MV-4-11 (cell line): Measurements from ENCODE around the gene MRPL28.
"Not testable (repeated sequence)": the region's sequence is repeated elsewhere in the genome, so short reads cannot be mapped to it uniquely, and the experiment has no call there.

Source experiments
- DNase-seq: peaks from one replicate; lab custom pipeline; 2025; lab: John Stamatoyannopoulos, UW

The MRPL28 gene

DNA sequence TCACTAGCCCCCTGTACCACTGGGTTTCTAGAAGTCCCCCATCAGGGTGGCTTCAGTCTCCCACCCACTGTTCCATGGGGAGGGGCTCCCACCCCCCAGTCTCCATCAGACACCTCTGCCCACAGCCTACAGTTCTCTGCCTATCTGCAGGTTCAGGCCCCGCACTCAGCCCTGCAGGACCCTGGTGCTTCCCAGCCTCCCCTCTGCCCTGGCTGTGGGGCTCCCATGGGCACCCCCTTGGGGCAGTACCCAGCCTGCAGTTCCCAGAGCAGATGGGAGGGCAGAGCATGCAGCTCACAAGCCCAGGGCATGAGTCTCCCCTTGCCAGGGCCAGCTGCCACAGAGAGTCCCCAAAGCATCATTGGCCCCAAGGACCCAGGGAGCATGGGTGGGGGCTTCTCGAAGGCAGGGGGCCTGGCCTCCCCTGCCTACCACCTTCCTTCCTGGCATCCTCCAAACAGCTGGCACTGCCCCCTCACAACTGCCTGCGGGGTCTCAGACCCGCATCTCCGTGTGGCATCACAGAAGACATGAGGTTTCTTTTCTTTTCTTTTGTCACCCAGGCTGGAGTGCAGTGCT, 2.8 kb upstream of the MRPL28 start:
- DNase-seq, result no peak

DNA sequence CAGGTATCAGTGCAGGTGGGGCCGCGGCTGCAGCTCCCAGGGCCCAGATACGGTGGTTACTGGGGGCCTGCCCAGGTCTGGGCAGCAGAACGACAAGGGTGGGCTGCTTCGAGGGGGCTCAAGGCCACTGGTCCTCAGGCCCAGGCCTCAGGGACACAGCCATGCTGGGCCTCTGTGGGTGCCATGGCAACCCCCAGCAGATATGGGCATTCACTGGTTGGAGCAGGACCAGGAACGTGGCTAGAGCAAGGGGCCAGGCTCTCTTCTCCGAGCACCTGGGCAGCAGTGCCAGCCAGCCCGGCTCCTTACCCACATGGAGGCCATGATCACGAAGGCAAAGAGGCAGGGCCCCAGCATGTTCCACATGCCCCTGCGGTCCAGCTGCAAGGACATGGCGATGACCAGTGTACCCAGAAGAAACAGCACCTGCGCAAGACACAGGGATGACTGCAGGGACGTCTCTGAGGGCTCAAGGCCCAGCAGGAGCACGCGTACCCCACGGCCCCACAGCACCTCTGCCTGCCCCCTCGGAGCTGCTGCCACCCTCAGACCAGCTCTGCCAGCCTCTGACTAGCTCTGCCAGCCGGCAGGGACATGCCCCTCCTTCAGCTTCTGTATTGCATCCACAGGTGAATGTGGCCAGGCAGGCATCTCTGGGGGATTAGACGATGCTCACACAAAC, 2.1 kb upstream of the MRPL28 start:
- DNase-seq, result no peak

DNA sequence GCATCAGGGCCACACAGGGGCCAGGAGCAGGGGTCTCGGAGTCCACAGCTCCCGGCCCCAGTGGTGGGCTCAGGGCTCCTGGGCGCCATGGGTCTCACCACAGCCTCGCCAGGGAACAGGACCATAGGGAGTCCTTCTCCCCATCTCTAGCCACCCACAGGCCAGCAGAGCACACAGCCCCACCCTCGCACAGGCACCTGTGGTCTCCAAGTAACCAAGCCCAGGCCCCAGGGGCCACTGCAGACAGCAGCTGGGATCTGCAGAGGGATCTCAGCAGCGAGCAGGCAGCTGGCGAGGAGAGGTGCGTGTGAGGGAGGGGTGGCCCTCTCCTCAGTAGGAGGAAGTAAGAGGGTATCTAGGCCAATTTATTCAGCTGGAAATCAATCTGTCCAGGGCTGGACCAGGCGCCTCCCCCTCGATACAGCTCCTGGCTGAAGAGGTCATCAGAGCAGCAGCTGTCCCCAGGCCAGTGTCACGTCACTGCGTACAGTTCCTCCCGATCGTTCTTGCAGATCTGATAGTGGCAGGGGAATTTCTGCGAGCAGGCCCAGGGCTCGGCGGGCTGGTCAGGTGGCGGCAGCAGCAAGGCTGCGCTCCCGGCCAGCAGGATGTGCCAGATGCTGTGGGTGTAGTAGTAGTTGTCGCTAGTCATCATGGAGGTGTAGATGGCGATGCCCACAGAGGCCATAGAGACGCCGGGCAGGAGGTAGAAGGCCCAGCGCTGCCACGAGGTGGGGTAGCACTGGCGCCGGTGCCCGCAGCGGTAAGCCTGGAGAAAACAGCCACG, 1.4 kb upstream of the MRPL28 start:
- DNase-seq, result no peak

DNA sequence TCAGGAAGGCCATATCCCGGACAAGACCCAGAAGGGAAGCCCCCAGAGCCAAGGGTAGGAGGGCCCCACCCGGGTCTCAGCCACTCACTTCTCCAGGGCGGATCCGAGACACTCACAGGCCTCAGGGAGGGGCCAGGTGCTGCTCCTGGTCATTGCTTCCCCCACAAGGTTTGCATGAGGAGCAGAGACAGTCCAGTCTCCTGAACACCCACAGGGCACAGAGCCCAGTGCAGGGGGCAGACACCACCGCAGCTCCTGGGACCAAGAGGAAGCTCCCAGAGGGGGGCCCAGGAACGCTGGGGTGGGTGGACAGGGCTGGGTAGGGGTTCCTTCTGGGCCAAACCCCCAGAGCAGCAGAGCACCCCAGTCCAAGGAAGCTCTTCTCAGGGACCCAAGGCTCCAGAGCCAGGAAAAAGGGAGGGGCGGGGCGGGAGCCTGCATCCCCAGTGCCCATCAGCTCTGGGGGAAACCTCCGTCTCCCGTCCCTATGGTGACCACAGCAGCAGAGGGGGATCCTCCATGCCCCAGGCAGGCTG, 709 bp upstream of the MRPL28 start:
- DNase-seq, result no peak

DNA sequence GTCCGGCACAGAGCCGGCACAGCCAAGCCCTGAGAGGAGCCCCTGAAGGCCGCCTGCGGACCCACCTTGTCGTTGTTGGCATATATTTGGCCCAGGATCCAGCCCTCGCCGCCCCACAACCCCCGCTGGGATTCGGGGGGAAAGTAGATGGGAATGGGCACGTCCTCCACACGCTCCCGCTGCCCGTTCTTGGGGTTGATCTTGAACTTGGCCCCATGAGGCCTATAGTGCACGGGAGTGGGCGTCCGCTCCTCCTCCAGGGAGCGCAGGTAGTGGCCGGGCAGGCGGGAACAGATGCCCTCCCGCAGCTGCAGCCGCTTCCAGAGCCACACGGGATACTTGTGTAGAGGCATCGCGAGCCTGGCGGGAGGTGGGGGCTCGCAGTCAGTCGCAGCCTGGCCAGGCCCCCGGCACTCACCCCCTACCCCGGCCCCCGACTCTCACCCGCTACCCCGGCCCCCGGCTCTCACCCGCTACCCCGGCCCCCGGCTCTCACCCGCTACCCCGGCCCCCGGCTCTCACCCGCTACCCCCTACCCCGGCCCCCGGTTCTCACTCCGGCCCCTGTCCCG, 387 bp downstream of the MRPL28 start:
- DNase-seq, result no peak

DNA sequence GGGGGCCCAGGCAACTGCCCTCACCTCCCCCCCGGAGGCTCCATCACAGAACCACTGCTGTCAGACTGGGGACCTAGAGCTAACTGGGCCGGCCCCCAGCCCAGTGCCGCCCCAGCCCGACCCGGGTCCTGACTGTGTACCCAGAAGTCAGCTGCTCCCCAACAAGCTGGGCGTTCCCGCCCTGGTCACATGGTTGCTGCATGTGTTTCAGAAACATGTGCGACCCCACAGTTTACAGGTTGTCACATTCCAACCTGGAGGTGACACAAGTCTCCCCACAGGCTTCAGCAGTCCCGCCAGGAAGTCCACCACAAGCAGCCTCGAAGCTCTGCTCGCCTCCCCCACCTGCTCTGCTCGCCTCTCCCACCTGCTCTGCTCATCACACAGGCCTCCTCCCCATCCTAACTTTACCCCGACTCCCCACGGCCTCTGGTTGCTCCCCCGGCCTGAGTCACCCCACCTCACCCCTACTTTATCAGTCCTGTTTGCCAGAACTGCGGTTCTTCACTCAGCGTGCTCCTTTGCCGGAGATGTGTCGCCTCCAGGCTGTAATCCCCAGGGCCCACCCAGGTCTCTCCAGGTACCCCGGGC, 968 bp downstream of the MRPL28 start:
- no peak for DNase-seq

DNA sequence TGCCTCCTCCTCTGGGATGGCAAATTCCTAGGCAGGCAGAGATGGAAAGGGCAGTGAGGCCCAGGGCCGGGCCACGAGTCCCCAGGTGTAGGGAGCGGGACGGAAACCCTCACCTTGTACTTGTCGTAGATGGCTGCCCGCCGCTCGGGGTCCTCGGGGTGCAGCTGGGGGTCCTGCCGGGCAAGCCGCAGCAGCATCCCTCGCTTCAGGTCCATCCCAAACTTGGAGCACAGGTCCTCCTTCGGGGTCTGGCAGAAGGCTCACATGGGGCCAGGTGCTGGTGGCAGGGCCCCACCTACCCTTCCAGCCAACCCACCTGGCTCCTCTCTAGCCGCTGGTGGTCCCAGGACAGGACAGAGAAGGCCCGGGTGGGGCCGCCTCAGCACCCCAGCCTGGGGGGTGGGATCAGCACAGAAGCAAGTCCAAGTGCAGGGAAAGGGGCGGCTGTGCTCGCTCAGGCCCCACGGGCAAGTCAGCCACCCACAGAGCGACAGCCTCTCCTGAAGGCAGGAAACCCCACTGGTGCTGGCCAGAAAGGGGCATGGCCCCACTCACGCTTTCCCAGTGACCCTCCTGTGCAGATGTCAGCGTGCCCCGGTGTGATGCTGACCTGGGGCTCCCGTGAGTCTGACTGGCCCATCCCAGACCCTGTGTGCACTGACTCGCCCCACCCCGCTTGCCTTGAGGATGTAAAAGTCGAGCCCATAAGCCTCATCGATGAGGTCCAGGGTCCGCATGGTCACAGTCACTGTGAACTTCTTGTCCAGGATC, 1.8 kb downstream of the MRPL28 start:
- DNase-seq, result no peak

DNA sequence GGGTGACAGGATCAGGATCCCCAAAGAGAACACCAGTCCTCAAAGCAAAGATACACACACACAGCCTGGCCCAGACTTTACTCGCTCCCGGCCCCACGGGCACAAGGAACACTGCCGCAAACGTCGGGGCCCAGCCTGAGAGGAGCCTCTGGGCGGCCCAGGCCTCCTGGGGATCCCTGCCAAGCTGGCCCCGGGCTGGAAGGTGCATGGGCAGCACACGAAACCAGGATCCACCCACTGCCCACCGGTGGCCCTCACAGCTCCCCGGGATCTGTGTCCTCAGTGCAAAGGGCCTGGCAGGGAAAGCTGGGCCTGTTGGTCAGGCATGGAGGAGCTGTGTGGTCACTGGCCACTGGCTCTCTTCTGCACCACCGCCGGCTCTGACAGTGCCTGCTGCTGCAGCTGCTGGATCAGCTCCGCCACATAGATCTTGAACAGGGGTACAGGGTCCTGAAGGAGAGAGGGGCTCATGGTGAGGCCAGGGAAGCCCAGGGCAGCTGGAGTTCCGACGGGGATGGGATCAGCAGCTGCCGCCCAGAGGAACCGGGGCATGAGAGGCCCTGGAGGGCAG, 2.9 kb downstream of the MRPL28 start:
- DNase-seq, result no peak

DNA sequence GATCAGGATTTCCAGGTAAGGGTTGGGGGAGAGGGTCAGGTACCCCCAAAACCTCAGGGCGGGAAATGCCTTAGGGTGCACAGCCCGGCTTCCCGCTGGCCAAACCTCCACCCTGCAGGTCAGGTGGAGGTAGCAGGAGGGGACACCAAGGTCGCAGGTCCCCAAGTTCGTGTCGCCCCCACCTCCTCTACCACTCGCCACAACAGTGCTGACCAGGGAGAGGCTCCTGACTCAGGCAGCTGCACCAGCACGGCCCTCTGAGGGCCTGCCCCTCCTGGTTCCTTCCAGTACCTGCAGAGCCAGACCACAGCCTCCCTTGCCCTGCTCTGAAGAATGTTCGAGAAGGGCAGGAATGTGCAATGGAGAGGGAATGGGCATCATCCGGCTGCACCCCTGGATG, 3.9 kb downstream of the MRPL28 start:
- no peak for DNase-seq

DNA sequence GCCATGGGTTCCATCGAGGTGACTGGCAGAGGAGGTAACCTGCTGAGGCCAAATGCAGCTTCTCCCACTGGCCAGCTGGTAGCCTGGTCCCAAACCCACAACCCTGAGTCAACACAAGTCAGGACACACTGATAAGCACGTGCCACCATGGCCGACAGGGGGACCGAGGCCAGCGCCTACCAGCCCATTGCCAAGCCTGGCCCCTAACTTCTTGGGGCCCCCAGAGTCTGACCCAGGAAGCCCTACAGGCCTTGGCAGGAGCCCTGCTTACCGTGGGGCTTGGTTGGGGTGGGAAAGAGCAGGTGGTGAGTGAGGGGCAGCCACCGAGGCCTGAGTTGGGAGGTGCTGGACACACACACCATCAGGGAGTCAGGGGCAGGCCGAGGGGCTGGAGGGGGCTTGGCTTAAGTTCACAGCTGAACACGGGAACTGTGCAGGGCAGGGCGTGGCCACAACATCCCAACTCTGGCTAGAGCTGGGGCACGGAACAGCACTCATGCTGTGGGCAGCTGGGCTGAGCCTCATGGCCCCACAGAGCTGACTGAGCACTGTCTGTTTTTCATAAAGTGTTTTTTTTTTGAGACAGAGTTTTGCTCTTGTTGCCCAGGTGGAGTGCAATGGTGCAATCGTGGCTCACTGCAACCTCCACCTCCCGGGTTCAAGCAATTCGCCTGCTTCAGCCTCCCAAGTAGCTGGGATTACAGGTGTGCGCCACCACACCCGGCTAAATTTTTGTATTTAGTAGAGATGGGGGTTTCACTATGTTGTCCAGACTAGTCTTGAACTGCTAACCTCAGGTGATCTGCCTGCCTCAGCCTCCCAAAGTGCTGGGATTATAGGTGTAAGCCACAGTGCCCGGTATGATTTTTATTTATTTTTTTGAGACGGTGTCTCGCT, 5.5 kb downstream of the MRPL28 start:
- DNase-seq, result no peak

DNA sequence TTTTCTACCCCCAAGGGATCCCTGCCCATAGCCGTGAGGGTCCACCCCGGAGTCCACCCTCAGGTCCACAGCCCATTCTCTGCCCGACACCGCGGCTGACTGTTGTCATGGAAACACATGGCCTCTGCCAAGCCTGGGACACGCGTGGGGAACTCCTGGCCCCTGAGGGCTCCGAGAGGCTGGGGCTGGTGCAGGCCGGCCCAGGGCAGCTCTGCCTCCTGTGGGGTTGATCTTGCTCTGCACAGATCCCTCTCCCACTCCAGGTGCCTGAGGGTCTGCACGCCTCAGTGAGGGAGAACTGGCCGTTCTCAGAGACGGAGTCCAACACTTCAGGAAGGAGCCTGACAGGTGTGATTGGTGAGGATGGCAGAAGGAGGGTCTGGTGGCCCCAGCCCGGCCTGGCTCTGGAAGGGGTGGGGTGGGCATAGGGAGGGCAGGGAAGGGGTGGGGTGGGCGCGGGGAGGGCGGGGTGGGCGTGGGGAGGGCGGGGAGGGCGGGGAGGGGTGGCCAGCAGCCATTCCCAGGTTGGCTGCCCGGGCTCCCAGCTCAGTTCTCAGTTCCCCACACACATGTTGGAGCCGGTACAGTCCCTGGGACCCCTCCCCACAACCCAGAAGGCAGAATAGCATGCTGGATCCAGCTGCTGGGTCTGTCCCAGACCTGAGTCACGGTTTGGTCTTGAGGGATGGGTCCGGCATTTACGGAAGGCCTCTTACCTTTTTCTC, 6.4 kb downstream of the MRPL28 start:
- no peak for DNase-seq

DNA sequence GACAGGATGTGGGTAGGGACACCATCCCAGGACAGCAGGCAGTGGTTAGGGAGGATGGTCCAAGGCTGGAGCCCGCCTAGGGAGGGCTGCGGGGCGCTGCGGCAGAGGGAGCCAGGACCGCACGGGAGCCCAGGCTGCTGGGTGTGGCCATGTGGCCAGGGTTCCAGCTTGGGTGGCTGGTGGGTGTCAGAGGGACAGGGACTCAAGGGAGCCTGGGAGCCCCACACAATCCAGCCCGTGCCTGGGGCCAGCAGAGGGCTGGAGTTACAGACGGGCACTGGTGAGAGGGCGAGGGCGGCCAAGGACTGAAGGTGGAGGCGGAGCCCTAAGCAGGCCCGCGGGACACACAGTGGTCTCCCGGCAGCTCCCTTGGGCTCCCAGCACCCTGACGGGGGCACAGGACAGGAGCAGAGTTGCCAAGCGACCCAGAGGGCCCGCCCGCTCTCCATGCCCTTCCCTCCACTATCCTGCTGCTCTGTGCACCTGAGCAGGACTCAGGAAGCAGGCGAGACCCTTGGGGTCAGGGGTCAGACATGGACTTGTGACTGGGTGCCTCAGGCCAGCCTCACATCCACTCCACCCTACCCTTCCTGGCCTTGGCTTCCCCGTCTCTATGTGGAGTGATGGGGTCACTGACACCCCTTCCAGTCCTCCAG, 7.1 kb downstream of the MRPL28 start:
- DNase-seq, result no peak

DNA sequence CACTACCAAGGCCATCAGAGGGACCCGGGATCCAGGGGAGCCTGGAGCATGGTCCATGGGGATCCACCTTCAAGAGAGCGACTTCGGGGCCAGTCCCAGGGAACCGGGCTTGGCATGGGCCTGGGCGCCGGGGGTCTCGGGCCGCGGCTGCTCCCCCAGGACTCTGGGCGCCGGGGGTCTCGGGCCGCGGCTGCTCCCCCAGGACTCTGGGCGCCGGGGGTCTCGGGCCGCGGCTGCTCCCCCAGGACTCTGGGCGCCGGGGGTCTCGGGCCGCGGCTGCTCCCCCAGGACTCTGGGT, 7.7 kb downstream of the MRPL28 start:
- DNase-seq, result not testable (repeated sequence)

DNA sequence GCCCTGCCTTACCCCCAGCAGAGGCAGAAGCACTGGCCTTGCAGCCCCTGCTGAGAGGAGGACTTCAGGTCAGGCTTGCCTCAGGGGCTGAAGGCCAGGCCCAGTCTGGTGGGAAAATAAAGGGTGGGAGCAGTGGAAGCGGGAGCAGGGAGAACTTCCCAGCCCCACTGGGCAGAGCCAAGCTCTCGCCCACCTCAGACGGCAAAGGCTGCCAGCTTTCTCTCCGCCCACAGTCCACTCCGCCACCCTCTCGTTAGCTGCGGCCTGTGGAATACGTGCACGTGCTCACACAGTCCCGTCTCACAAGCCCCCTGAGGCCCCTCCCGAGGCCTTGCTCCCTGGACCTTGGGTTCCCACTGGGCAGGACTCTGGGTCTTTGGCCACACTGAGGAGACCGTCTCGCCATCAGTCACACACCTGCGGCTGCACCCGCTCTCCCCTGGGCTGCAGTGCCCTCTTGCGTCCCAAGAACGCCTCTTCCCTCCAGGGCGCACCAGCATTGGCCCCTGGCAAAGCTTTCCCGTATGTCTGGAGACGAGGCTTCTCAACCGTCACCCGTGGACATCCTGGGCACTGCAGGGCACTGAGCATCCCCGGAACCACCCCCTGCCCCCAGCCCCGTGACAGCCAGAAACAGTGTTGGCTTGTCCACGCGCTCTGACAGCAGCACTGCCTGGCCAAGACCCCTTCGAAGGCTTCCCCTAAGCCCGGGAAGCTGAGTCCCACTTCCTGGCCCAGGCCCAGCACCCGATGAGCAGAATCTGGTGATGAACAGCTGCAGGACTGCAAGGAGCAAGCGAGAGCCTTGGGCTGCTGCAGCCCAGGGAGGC, 8.3 kb downstream of the MRPL28 start:
- DNase-seq, result peak; percentile 38

DNA sequence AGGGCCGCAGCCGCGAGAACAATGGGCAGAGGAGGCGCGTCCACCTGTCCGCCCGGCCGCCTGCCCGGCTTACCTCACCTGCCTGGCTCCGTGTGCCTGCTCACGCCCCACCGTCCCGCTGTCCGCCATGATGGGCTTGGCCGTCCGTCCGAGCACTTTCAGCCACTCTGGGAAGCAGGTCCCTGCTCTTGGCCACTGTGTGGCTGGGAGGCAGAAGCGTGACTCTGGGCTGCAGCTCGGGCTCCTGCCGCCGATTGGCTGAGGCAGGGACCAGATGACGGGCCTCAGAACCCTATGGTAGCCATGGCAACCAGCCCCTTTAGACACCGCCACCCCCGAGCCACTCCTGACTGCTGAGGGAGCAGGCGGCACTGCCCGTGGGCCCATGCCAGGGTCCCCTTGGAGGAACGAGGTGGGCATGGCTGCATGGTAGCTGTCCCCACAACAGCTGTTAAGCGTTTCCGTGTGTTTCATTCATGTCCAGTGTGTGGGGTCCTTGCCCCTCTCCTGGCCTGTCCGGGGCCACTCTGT, 8.9 kb downstream of the MRPL28 start:
- DNase-seq, result no peak

DNA sequence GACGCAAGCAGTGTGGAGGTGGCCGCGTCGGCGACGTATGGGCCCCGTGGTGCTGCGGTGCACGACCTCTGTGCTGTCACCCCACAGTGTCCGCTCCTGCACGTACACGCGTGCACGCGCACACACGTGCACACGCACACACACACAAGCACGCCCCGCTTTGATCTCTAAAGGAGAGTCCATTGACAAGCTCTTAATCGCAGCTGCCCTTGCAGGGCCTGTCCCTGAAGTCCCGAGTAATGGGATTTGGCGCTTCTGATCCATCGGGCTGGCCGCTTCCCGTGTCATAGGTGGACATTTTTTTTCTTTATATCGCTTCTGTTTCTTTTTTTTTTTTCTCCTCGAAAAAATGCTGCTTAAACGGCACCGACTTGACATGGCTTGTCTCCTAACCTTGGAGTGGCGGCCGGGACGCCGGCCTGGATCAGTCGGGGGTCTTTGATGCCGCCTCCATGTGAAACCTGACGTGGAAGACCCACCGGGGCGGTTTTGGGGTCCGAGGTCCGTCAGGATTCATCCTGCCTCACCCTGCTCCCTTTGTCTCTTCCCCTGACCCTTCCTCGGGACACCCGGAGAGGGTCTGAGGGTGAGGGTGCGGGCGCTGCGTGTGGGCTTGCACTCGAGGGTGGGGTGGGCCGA, 9.5 kb downstream of the MRPL28 start:
- no peak for DNase-seq

DNA sequence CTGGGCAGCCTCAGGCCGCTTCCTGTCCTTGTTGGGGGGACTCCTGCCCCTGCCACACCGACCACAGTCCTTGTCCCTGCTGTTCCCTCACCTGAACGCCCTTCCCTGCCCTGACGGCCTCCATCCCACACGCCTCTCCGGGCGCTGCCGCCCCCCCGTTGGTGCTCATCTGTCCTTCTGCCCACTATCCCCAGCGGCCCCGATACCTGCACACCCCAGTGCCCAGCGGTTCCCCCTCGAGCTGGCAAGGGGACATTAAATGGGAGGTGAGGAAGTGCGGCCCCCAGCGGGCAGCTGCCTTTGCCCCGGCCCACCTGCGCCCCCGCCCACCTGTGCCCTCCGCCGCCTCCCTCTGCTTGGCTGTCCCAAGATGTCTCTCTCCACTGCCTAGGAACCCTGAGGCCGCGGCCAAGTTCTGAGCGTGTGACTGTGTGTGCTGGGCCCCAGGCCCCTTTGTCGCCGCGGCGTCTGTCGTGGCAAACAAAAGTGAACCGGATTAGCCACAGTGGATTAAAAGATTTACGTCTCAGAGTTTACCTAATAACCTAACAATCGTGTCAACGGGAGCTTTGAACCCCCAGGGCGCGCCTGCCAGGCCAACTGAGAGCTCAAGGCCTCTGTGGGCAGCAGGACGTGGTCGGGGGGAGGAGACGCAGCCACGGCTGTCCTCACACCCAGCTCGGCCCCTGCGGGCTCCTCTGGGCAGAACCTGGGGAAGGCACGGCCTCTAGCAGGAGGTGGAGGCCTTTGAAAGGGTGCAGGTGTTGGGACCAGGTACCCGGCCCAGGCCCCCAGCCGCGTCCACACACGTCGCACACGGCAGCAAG, 10.3 kb downstream of the MRPL28 start:
- DNase-seq, result no peak
